Measurements from ENCODE around the gene POLK. TPM values are rescaled to one million over a fixed set of nuclear protein-coding genes. Genes with fewer than 3 reads are reported as not detected.
"Not testable (repeated sequence)": the region's sequence is repeated elsewhere in the genome, so short reads cannot be mapped to it uniquely, and the experiment has no call there.

The POLK gene
- total RNA-seq, 1 donor from 2014 or later = 19.3 TPM

DNA sequence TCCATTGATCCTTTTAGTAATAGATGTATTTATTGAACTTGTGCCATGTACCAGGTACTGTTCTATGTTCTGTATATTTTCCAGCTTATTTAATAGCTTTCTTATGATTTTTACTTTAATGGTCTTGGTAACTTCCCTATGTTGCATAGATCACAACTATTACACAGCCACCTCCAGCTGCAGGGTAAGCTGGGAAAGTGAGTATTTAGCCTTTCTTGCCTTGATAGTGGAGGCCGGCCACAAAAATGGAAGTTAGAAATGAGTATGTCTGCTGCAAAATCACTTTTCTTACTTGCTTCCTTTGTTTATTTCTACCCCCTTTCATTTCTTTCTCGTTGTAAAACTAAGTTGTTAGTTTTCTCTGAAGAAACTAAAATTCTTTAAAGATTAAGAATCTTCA lies 56.5 kb downstream of the POLK start:
- Mint-ChIP-seq H3K27me3 (ENCODE audit: unreplicated experiment) (peaks cover 1% of the 10 kb centered on the region), H3K36me3 (ENCODE audit: low read depth, unreplicated experiment) (peaks cover 21% of the 10 kb centered on the region), H3K27ac (ENCODE audit: unreplicated experiment) (no peak overlapping the region), H3K4me3 (ENCODE audit: unreplicated experiment) (no peak overlapping the region), H3K4me1 (ENCODE audit: unreplicated experiment) (peaks cover 3% of the 10 kb centered on the region), H3K9me3 (ENCODE audit: unreplicated experiment) (peaks cover 13% of the 10 kb centered on the region)
- no peak for DNase-seq (ENCODE audit: low spot score)
- TF ChIP-seq, protein P1, sequence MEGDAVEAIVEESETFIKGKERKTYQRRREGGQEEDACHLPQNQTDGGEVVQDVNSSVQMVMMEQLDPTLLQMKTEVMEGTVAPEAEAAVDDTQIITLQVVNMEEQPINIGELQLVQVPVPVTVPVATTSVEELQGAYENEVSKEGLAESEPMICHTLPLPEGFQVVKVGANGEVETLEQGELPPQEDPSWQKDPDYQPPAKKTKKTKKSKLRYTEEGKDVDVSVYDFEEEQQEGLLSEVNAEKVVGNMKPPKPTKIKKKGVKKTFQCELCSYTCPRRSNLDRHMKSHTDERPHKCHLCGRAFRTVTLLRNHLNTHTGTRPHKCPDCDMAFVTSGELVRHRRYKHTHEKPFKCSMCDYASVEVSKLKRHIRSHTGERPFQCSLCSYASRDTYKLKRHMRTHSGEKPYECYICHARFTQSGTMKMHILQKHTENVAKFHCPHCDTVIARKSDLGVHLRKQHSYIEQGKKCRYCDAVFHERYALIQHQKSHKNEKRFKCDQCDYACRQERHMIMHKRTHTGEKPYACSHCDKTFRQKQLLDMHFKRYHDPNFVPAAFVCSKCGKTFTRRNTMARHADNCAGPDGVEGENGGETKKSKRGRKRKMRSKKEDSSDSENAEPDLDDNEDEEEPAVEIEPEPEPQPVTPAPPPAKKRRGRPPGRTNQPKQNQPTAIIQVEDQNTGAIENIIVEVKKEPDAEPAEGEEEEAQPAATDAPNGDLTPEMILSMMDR (IDR thresholded peaks at IDR 0.05; ENCODE audit: unreplicated experiment) = no peak

DNA sequence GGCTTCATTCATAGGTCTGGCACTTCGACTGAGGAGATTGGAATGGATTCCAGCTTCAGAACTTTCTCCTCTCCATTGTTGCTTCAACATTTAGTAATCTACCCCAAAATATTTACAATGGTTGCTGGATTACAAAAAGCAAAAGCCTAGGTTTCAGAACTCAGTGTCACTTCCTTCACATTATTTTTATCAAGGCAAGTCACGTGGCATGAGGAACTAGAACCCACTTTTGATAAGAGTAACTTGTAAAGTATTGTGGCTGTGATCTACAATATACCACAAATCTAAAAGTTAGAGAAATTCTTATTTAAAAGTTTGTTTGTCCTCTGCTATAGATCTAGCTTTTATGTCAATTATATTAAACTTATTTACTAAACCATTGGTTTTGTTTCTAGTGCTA lies 59.9 kb downstream of the POLK start:
- no peaks in the 10 kb centered on the region for H3K27me3 Mint-ChIP-seq (ENCODE audit: unreplicated experiment)
- H3K4me1 Mint-ChIP-seq (ENCODE audit: unreplicated experiment) = no peaks in the 10 kb centered on the region
- H3K4me3 Mint-ChIP-seq (ENCODE audit: unreplicated experiment) = no peak overlapping the region
- no peak overlapping the region for H3K27ac Mint-ChIP-seq (ENCODE audit: unreplicated experiment)
- TF ChIP-seq, protein P1 (IDR thresholded peaks at IDR 0.05; ENCODE audit: unreplicated experiment) = no peak
- no peak for DNase-seq (ENCODE audit: low spot score)
- H3K36me3 Mint-ChIP-seq (ENCODE audit: low read depth, unreplicated experiment) = peaks cover 4% of the 10 kb centered on the region
- no peaks in the 10 kb centered on the region for H3K9me3 Mint-ChIP-seq (ENCODE audit: unreplicated experiment)

DNA sequence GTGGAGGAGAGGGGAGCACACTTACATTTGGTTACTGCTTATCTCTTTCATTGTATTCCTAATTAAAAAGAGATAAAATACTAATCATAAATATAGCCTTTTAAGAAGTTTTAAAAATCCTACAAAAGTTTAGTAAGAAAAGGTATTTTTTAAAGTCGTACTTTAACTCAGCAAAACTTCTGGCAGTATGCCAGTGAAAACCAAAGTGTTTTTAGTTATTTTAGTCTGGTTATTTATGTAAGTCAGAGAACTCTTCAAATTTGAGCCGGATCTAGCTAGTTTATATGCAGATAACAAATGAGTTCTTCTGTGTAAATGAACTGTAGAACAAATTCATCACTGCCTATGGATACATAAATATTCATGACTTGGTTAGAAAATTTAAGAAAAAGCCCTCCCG lies 63.1 kb downstream of the POLK start:
- peaks cover 4% of the 10 kb centered on the region for H3K36me3 Mint-ChIP-seq (ENCODE audit: low read depth, unreplicated experiment)
- no peaks in the 10 kb centered on the region for H3K4me1 Mint-ChIP-seq (ENCODE audit: unreplicated experiment)
- H3K27ac Mint-ChIP-seq (ENCODE audit: unreplicated experiment) = no peak overlapping the region
- no peaks in the 10 kb centered on the region for H3K9me3 Mint-ChIP-seq (ENCODE audit: unreplicated experiment)
- no peak overlapping the region for H3K4me3 Mint-ChIP-seq (ENCODE audit: unreplicated experiment)
- TF ChIP-seq, protein P1 (IDR thresholded peaks at IDR 0.05; ENCODE audit: unreplicated experiment) = no peak
- no peak for DNase-seq (ENCODE audit: low spot score)
- no peaks in the 10 kb centered on the region for H3K27me3 Mint-ChIP-seq (ENCODE audit: unreplicated experiment)

DNA sequence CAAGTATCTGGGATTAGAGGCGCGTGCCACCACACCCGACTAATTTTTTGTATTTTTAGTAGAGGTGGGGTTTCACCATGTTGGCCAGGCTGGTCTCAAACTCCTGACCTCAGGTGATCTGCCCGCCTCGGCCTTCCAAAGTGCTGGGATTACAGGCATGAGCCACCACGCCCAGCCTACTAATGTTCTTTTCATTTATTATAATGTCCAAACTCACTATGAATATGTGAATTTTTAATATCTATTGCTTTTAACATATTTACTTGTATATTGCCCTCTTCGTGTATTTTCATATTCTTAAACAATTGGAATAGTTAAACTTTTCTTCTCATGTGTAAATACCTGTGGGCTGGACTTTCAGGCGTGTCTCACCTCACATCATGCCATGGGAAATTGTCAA lies 66.6 kb downstream of the POLK start:
- not testable (repeated sequence) for H3K4me3 Mint-ChIP-seq (ENCODE audit: unreplicated experiment); H3K27ac Mint-ChIP-seq (ENCODE audit: unreplicated experiment); DNase-seq (ENCODE audit: low spot score); H3K9me3 Mint-ChIP-seq (ENCODE audit: unreplicated experiment); H3K4me1 Mint-ChIP-seq (ENCODE audit: unreplicated experiment); H3K36me3 Mint-ChIP-seq (ENCODE audit: low read depth, unreplicated experiment); H3K27me3 Mint-ChIP-seq (ENCODE audit: unreplicated experiment)

DNA sequence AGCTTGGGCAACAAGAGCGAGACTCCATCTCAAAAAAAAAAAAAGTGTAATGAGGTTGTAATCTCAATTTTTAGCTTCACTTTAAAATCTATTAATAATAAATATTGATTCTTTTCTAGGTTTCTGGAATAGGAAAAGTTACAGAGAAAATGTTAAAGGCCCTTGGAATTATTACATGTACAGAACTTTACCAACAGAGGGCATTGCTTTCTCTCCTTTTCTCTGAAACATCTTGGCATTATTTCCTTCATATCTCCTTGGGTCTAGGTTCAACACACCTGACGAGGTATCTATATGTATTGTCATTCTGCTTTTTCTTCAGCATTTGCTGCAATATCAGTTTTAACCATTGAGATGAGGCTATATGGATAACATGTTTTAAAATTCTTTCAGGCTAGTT lies 73.0 kb downstream of the POLK start:
- H3K27me3 Mint-ChIP-seq (ENCODE audit: unreplicated experiment) = no peaks in the 10 kb centered on the region
- TF ChIP-seq, protein P1 (IDR thresholded peaks at IDR 0.05; ENCODE audit: unreplicated experiment) = no peak
- H3K4me1 Mint-ChIP-seq (ENCODE audit: unreplicated experiment) = peaks cover 4% of the 10 kb centered on the region
- H3K9me3 Mint-ChIP-seq (ENCODE audit: unreplicated experiment) = no peaks in the 10 kb centered on the region
- H3K4me3 Mint-ChIP-seq (ENCODE audit: unreplicated experiment) = no peak overlapping the region
- no peak overlapping the region for H3K27ac Mint-ChIP-seq (ENCODE audit: unreplicated experiment)
- DNase-seq (ENCODE audit: low spot score) = no peak
- H3K36me3 Mint-ChIP-seq (ENCODE audit: low read depth, unreplicated experiment) = peaks cover 6% of the 10 kb centered on the region

DNA sequence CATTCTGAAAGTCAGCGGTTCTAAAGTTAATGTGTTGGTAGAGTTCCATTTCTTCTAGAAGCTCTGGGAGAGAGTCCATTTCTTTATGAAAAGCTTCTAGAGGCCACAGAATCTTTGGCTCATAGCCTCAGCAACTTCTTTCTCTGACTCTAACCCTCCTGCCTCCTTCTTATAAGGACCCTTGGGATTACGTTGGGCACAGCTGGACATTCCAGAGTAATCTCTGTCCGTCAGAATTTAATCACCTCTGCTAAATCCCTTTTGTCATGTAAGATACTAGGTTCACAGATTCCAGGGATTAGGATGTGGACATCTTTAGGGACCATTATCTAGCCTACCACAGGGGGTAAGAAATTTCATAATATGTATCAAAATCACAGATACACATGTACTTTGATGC lies 77.0 kb downstream of the POLK start:
- TF ChIP-seq, protein P1 (IDR thresholded peaks at IDR 0.05; ENCODE audit: unreplicated experiment) = no peak
- H3K36me3 Mint-ChIP-seq (ENCODE audit: low read depth, unreplicated experiment) = peaks cover 6% of the 10 kb centered on the region
- no peaks in the 10 kb centered on the region for H3K27me3 Mint-ChIP-seq (ENCODE audit: unreplicated experiment)
- H3K4me3 Mint-ChIP-seq (ENCODE audit: unreplicated experiment) = no peak overlapping the region
- DNase-seq (ENCODE audit: low spot score) = no peak
- H3K9me3 Mint-ChIP-seq (ENCODE audit: unreplicated experiment) = no peaks in the 10 kb centered on the region
- no peak overlapping the region for H3K27ac Mint-ChIP-seq (ENCODE audit: unreplicated experiment)
- no peaks in the 10 kb centered on the region for H3K4me1 Mint-ChIP-seq (ENCODE audit: unreplicated experiment)
